K562 (cell line): ENCODE data around the gene TEX30. TPM values are rescaled to one million over a fixed set of nuclear protein-coding genes. Genes with fewer than 3 reads are reported as not detected.

Experiments
- ATF3 ChIP-seq, 2 experiments: fragments of 450-650 bp in 1 of 2; sonication (generic) in 1 of 2; formaldehyde crosslinking in 1 of 2; IDR thresholded peaks in 1 of 2; conservative IDR thresholded peaks in 1 of 2; 2 replicates each; pipeline versions ENCODE4 v1.6.1 to v1.8.1; 2016 to 2023; ENCODE audit warnings: mild to moderate bottlenecking in 2 of 2, moderate library complexity in 2 of 2, inconsistent platforms in 1 of 2, missing genetic modification reagents in 1 of 2
- E2F1 ChIP-seq: sonication (generic); formaldehyde crosslinking; IDR thresholded peaks from 2 replicates; pipeline ENCODE4 v1.8.1; 2023; ENCODE audit warnings: mild to moderate bottlenecking, missing genetic modification reagents, moderate library complexity
- GTF3C2 ChIP-seq: IDR thresholded peaks from 3 replicates; pipeline ENCODE4 v1.6.1; 2011; ENCODE audit warnings: borderline replicate concordance, mild to moderate bottlenecking, moderate library complexity; ENCODE audit not compliant: insufficient read length; ENCODE audit errors: extremely low read depth
- HNRNPK ChIP-seq: fragments of 200-400 bp; formaldehyde crosslinking; IDR thresholded peaks from one replicate; pipeline ENCODE4 v1.6.1; 2018; ENCODE audit warnings: mild to moderate bottlenecking, low read depth, low read length; ENCODE audit not compliant: poor library complexity, severe bottlenecking
- LARP7 ChIP-seq: fragments of 450-650 bp; IDR thresholded peaks from 2 replicates; pipeline ENCODE4 v1.6.1; 2016
- LEF1 ChIP-seq: fragments of 450-650 bp; IDR thresholded peaks from 2 replicates; pipeline ENCODE4 v1.6.1; 2016; ENCODE audit warnings: mild to moderate bottlenecking
- MECOM ChIP-seq: fragments of 250-450 bp; sonication (Bioruptor Pico); IDR thresholded peaks from 2 replicates; pipeline ENCODE4 v1.8.0; 2022; ENCODE audit warnings: inconsistent platforms
- NRF1 ChIP-seq, 2 experiments: fragments of 450-650 bp; IDR thresholded peaks in 1 of 2; conservative IDR thresholded peaks in 1 of 2; 2 replicates each; pipeline ENCODE4 v1.6.1; 2014; ENCODE audit warnings: mild to moderate bottlenecking in 2 of 2
- PCBP1 ChIP-seq: fragments of 200-400 bp; formaldehyde crosslinking; IDR thresholded peaks from 2 replicates; pipeline ENCODE4 v1.6.1; 2018; ENCODE audit warnings: mild to moderate bottlenecking, low read depth, low read length; ENCODE audit not compliant: poor library complexity, severe bottlenecking
- RBM34 ChIP-seq: fragments of 200-400 bp; formaldehyde crosslinking; IDR thresholded peaks from 2 replicates; pipeline ENCODE4 v1.6.1; 2018; ENCODE audit warnings: low read length, borderline replicate concordance; ENCODE audit not compliant: insufficient read depth
- SIRT6 ChIP-seq: IDR thresholded peaks from one replicate; pipeline ENCODE4 v1.6.1; 2012; ENCODE audit warnings: low read depth, mild to moderate bottlenecking, control low read depth, inconsistent platforms, low read length, moderate library complexity
- SMARCB1 ChIP-seq: IDR thresholded peaks from 2 replicates; pipeline ENCODE4 v1.6.1; 2011; ENCODE audit warnings: improper control_type of control experiment, low read depth; ENCODE audit not compliant: insufficient read length
- STAG1 ChIP-seq: sonication (generic); formaldehyde crosslinking; IDR thresholded peaks from 2 replicates; pipeline ENCODE4 v1.5.0; 2020; ENCODE audit warnings: missing genetic modification reagents, borderline replicate concordance
- SUPT5H ChIP-seq: fragments of 450-650 bp; IDR thresholded peaks from 2 replicates; pipeline ENCODE4 v1.6.1; 2016
- TFAM ChIP-seq: fragments of 250-450 bp; sonication (Bioruptor Pico); conservative IDR thresholded peaks from 2 replicates; pipeline ENCODE4 v1.5.0; 2021; ENCODE audit warnings: mild to moderate bottlenecking, moderate library complexity
- ZNF354B ChIP-seq: fragments of 250-450 bp; sonication (Bioruptor Pico); IDR thresholded peaks from 2 replicates; pipeline ENCODE4 v1.4.0; 2020
- polyA plus RNA-seq, 8 experiments: library from polyadenylated mRNA; depleted of rRNA in 4 of 8; stranded (reverse) in 5 of 8; unstranded in 3 of 8; fragments of >200 nt; fragmentation: Nextera tagmentation in 2 of 8; fragmentation: Illumina TruSeq in 1 of 8; extraction: Ambion mirVana in 2 of 8; extraction: Trizol in 1 of 8; gene quantifications; 2 replicates each; pipeline versions ENCODE4 v1.2.1 to v1.2.3, GENCODE V29; 2011 to 2014; ENCODE audit warnings: inconsistent platforms in 1 of 8, missing spikeins in 1 of 8
- total RNA-seq, 7 experiments: library from RNA; depleted of rRNA in 6 of 7; stranded (reverse); fragments of >200 nt in 6 of 7; fragmentation: Illumina TruSeq in 2 of 7; extraction: Trizol in 2 of 7; gene quantifications; 2 replicates each; pipeline versions ENCODE4 v1.2.1 to v1.2.3, GENCODE V29; 2011 to 2021; ENCODE audit warnings: low replicate concordance in 1 of 7

TEX30 gene
- total and polyA plus RNA-seq, 9 of the 15 experiments (the other 6 are each of a cell fraction or from before 2014, with no cell fraction given), result 24.1 to 143 (median 37.3) TPM

GRCh38 chr13:102800145-102801041 lies 26.8 kb upstream of the TEX30 start (continued):
- no peak for TF ChIP-seq HNRNPK
- TF ChIP-seq ATF3 (IDR thresholded peaks at IDR 0.05), result no peak
- TF ChIP-seq ATF3 (CRISPR knock-in tag; conservative IDR thresholded peaks at IDR 0.05), result no peak
- peak; percentile 18 to 38; a peak in 3 of 4 replicates for TF ChIP-seq NRF1 (conservative IDR thresholded peaks at IDR 0.05 in 1 of 2, IDR thresholded peaks at IDR 0.05 in 1 of 2)
- no peak for TF ChIP-seq STAG1 (CRISPR knock-in tag)
- no peak for TF ChIP-seq SMARCB1
- TF ChIP-seq GTF3C2, result no peak
- no peak for TF ChIP-seq E2F1 (CRISPR knock-in tag)
- no peak for TF ChIP-seq LEF1
- TF ChIP-seq SIRT6, result no peak
- no peak for TF ChIP-seq PCBP1
- TF ChIP-seq SUPT5H, result peak; percentile 47; the same call in 1 of the 2 replicates
- TF ChIP-seq LARP7, result no peak
- TF ChIP-seq RBM34, result no peak
- TF ChIP-seq TFAM (CRISPR knock-in tag), result no peak
- TF ChIP-seq MECOM (CRISPR knock-in tag), result no peak
- TF ChIP-seq ZNF354B (CRISPR knock-in tag), result no peak
